ENCODE data around the gene CSNK1A1L. TPM values are rescaled to one million over a fixed set of nuclear protein-coding genes. Genes with fewer than 3 reads are reported as not detected.

The CSNK1A1L gene
- total RNA-seq, 4 donors from 2014 or later, result not detected

- H3K9me3 ChIP-seq, result no peaks in the 10 kb centered on the region
- no peaks in the 10 kb centered on the region for H3K4me1 ChIP-seq
- no peak for DNase-seq
- no peak overlapping the region for H3K27ac ChIP-seq
- WGBS, 2 donors, result 85 to 86% methylated on average over 1 of the region's 1 CpG
- intact Hi-C loops (cut with DNase I), result no loop called here
- no peaks in the 10 kb centered on the region for H3K36me3 ChIP-seq
- no peaks in the 10 kb centered on the region for H3K27me3 ChIP-seq
- no peak overlapping the region for H3K4me3 ChIP-seq (replicated peaks in 1 of 3)
- TF ChIP-seq CTCF (IDR thresholded peaks at IDR 0.05) (no peak), POLR2A (IDR thresholded peaks at IDR 0.05) (no peak)
Observed at GRCh38 chr13:37091835-37092234, 13.6 kb downstream of the CSNK1A1L start.

- intact Hi-C loops (cut with DNase I), result no loop called here
- DNase-seq, result no peak
- TF ChIP-seq POLR2A (IDR thresholded peaks at IDR 0.05) (no peak), CTCF (IDR thresholded peaks at IDR 0.05) (no peak)
- Histone ChIP-seq H3K36me3 (no peaks in the 10 kb centered on the region), H3K9me3 (no peaks in the 10 kb centered on the region), H3K27me3 (no peaks in the 10 kb centered on the region), H3K27ac (no peak overlapping the region), H3K4me1 (no peaks in the 10 kb centered on the region), H3K4me3 (replicated peaks in 1 of 3) (no peak overlapping the region)
- 85 to 88% methylated on average over 2 of the region's 2 CpGs for WGBS, 2 donors
Observed at GRCh38 chr13:37090912-37091311, 14.6 kb downstream of the CSNK1A1L start.

- no peak for DNase-seq
- no peak overlapping the region for H3K4me3 ChIP-seq (replicated peaks in 1 of 3)
- intact Hi-C loops (cut with DNase I), result no loop called here
- no peaks in the 10 kb centered on the region for H3K27me3 ChIP-seq
- H3K27ac ChIP-seq, result no peak overlapping the region
- TF ChIP-seq CTCF (IDR thresholded peaks at IDR 0.05) (no peak), POLR2A (IDR thresholded peaks at IDR 0.05) (no peak)
- 92 to 96% methylated on average over 3 of the region's 3 CpGs for WGBS, 2 donors
- no peaks in the 10 kb centered on the region for H3K4me1 ChIP-seq
- no peaks in the 10 kb centered on the region for H3K9me3 ChIP-seq
- no peaks in the 10 kb centered on the region for H3K36me3 ChIP-seq
Observed at GRCh38 chr13:37089495-37089894, 16.0 kb downstream of the CSNK1A1L start.

GRCh38 chr13:37087486-37087885 lies 18.0 kb downstream of the CSNK1A1L start:
- Histone ChIP-seq H3K4me3 (replicated peaks in 1 of 3) (no peak overlapping the region), H3K27me3 (no peaks in the 10 kb centered on the region), H3K36me3 (no peaks in the 10 kb centered on the region), H3K27ac (no peak overlapping the region), H3K9me3 (no peaks in the 10 kb centered on the region), H3K4me1 (no peaks in the 10 kb centered on the region)
- intact Hi-C loops (cut with DNase I), result no loop called here
- no peak for TF ChIP-seq CTCF (IDR thresholded peaks at IDR 0.05)
- WGBS, 2 donors, result 82 to 93% methylated on average over 2 of the region's 2 CpGs
- no peak for DNase-seq

- Histone ChIP-seq H3K27me3 (no peaks in the 10 kb centered on the region), H3K9me3 (no peaks in the 10 kb centered on the region), H3K4me1 (no peaks in the 10 kb centered on the region), H3K36me3 (no peaks in the 10 kb centered on the region), H3K4me3 (replicated peaks in 1 of 3) (no peak overlapping the region), H3K27ac (no peak overlapping the region)
- intact Hi-C loops (cut with DNase I), result no loop called here
- TF ChIP-seq POLR2A (IDR thresholded peaks at IDR 0.05), result no peak
- TF ChIP-seq CTCF (IDR thresholded peaks at IDR 0.05), result no peak
- DNase-seq, result no peak
- 63 to 64% methylated on average over 2 of the region's 2 CpGs for WGBS, 2 donors
Observed at GRCh38 chr13:37085606-37086005, 19.9 kb downstream of the CSNK1A1L start.

Data from thyroid gland (tissue), 4 donors.